NCI-H2196 (cell line): ENCODE results near the gene NPAS2.

Experiments
- DNase-seq: peaks from one replicate; lab custom pipeline; 2025; ENCODE audit not compliant: unreplicated experiment; lab: John Stamatoyannopoulos, UW

NPAS2 gene

DNA sequence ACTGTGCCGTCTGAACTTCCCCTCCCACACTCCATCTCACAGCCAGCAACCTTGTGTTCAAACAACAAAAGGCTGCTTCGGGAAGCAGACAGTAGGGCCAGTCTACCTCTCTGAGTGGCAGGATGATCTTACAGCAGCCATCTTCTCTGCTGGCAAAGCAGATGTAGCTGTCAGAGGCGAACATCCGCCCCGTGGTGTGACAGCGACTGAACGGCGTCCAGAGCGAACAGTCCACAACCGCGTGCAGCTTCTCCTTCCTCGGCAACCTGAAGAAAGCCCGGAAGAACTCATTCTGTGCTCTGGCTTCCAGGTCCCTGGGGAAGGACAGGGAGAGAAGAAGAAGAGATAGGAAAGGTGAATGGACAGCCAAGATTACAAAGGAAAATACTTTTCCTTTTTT lies 220.1 kb downstream of the NPAS2 start:
- no peak for DNase-seq

DNA sequence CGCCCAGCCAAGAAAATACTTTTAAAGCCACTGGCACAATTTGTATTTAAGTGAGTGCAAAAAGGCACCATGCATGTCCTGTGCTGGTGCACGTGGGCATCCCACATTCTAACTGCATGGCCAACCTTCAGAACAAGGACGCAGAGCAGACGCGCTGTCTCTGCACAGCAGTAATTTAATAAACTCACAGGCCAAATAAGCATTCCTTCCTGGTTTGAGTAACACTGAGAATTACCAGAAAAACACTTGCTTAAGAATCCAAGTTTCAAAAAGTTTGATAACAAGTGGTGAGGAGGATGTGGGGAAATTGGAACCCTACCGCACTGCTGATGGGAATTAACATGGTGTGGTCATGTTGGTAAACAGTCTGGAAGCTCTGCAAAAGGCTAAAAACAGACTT lies 220.8 kb downstream of the NPAS2 start:
- no peak for DNase-seq

GRCh38 chr2:101041413-101041812 lies 221.5 kb downstream of the NPAS2 start:
- DNase-seq = no peak

DNA sequence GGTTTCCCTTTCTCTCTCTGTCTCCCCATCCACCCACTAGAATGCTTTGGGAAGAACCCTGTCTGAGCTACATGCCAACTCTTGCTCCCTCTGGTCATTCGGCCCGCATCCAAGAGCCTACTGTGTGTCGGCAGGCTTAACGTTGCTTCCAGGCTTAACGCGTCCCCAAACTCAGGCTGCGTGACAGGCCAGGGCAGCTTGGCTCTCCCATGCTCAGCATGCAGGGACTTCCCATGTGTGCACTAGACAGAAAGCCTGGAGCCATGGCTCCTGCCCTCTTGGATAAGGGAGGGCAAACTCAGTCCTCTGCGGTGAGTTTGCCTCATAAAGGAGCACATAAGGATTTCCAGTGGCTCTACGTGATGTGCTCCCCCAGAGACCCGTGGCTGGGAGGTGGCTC lies 225.4 kb downstream of the NPAS2 start:
- DNase-seq = no peak
